HG03432 (cell line): ENCODE measurements around the gene ARHGEF16.

Experiments used
- ATAC-seq: cut with Tn5 transposase; IDR thresholded peaks from one replicate; pipeline ENCODE4 v1.9.1; 2021; ENCODE audit warnings: mild to moderate bottlenecking, moderate library complexity; ENCODE audit not compliant: unreplicated experiment

Gene ARHGEF16

GRCh38 chr1:3498986-3499385 lies 44.5 kb downstream of the ARHGEF16 start:
- ATAC-seq = no peak

GRCh38 chr1:3499611-3500010 lies 45.1 kb downstream of the ARHGEF16 start:
- ATAC-seq = no peak

GRCh38 chr1:3500265-3500835 lies 45.9 kb downstream of the ARHGEF16 start:
- ATAC-seq = no peak

GRCh38 chr1:3501437-3501836 lies 47.0 kb downstream of the ARHGEF16 start:
- ATAC-seq = no peak

GRCh38 chr1:3501856-3502640 lies 47.6 kb downstream of the ARHGEF16 start:
- no peak for ATAC-seq

GRCh38 chr1:3502641-3503524 lies 48.4 kb downstream of the ARHGEF16 start:
- no peak for ATAC-seq

GRCh38 chr1:3503525-3503886 lies 49.0 kb downstream of the ARHGEF16 start:
- no peak for ATAC-seq

GRCh38 chr1:3504151-3504821 lies 49.8 kb downstream of the ARHGEF16 start:
- no peak for ATAC-seq

- no peak for ATAC-seq
Observed at GRCh38 chr1:3504822-3505153, 50.3 kb downstream of the ARHGEF16 start.

- ATAC-seq = no peak
Observed at GRCh38 chr1:3505161-3505560, 50.7 kb downstream of the ARHGEF16 start.

- ATAC-seq = no peak
Observed at GRCh38 chr1:3506041-3506440, 51.6 kb downstream of the ARHGEF16 start.

- no peak for ATAC-seq
Observed at GRCh38 chr1:3506943-3507342, 52.5 kb downstream of the ARHGEF16 start.

GRCh38 chr1:3507636-3508275 lies 53.3 kb downstream of the ARHGEF16 start:
- no peak for ATAC-seq

GRCh38 chr1:3508757-3509415 lies 54.4 kb downstream of the ARHGEF16 start:
- no peak for ATAC-seq

GRCh38 chr1:3509721-3510120 lies 55.3 kb downstream of the ARHGEF16 start:
- ATAC-seq = no peak

GRCh38 chr1:3510136-3510955 lies 55.9 kb downstream of the ARHGEF16 start:
- no peak for ATAC-seq

- no peak for ATAC-seq
Observed at GRCh38 chr1:3510956-3511250, 56.4 kb downstream of the ARHGEF16 start.

GRCh38 chr1:3511306-3511705 lies 56.8 kb downstream of the ARHGEF16 start:
- no peak for ATAC-seq

- no peak for ATAC-seq
Observed at GRCh38 chr1:3511856-3512255, 57.4 kb downstream of the ARHGEF16 start.

- no peak for ATAC-seq
Observed at GRCh38 chr1:3514404-3514803, 59.9 kb downstream of the ARHGEF16 start.
